Ammon's horn (tissue), 1 donor: ENCODE measurements around the gene SMYD1.

Source experiments
- DNase-seq: peaks from one replicate; pipeline ENCODE4 v3.0.0-alpha.2; 2016; ENCODE audit warnings: low spot score

The SMYD1 gene

DNA sequence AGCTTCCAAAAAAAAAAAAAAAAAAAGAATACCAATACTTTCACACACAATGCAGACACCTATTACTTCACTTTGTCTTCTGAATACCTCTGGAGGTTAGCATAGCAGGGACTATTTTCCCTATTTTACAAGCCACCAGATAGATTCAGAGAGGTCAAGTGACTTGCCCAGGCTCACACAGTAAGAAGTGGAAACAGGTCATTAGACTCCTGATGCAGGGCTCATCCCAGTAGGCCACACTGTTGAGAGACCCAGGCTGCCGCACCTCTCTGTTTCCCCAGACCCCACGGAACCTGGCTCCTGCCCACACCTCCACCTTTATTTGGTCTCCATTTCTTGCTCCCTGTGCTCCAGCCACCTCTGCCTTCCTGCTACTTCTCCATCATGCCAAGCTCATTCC, 19.4 kb downstream of the SMYD1 start:
- DNase-seq = no peak

DNA sequence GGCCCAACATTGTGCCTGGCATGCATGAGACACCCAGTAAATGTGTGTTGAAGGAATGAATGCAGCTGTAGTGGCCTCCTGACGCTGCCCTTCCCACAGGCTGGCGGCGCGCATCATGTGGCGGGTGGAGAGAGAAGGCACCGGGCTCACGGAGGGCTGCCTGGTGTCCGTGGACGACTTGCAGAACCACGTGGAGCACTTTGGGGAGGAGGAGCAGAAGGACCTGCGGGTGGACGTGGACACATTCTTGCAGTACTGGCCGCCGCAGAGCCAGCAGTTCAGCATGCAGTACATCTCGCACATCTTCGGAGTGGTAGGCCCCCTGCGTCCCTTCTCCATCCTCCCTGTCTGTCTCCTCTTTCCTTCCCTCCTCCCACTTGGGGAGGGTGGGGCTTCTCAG, 20.1 kb downstream of the SMYD1 start:
- no peak for DNase-seq

DNA sequence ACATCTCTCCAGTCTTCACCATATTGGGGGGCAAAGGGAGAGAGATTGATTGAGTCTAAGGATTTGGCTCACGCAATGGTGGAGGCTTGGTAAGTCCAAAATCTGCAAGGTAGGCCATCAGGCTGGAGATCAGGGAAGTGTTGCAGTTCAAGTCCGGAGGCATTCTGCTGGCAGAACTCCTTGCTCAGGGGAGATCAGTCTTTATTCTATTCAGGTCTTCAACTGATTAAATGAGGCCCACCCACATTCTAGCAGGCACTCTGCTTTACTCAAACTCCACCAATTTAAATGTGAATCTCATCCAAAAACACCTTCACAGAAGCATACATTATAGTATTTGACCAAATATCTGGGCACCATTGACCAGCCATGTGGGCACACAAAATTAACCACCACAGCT, 21.4 kb downstream of the SMYD1 start:
- DNase-seq = no peak

DNA sequence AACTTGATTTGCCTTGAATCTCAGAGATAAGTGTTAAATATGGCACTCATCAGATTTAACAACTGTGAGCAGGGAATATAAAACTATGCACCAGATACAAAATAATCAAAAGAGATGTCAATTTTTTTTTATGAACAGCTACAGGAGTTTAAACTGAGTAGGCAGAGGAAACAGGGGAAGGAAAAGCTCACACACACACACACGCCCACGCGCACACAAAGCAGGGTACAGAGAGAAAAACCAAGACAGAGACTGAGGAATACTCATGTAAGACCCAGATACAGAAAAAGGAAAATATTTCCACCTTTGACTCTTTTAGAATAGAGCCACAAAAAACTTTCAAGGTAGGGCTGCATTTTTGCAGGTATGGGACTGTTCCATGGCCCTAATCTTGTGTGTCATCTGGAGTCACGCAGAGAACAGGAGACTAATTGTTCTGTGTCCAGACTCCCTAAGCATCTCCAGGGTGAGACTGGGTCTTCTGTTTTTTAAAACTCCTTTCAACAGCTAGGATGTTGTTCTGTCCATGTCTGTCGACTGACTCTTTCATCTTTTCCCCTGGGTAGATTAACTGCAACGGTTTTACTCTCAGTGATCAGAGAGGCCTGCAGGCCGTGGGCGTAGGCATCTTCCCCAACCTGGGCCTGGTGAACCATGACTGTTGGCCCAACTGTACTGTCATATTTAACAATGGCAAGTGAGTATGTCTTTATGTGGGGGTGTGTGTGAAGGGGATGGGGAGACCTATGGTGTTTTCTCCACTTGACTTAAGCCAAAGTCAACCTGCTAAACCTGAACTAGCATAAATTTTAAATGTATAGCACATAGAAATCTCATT, 23.0 kb downstream of the SMYD1 start:
- DNase-seq = peak; percentile 39

DNA sequence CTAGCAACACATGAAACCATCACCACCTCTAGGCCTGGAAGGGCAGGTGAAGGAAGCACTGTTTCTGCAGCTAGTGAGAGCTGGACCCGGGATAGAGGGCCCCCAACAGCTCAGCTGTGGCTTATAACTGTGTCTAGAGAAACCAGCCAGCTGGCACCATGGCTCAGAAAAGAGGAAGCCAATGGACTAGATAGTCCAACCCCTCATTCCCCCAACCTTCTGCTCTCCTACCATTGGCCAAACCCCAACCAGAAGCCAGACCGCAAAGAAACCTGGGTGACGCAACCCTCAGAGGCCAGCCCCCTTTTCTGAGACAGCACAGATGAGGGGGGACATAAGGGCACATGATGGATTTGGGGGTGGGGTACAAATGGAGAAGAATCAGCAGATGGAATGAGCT, 24.3 kb downstream of the SMYD1 start:
- DNase-seq = no peak

DNA sequence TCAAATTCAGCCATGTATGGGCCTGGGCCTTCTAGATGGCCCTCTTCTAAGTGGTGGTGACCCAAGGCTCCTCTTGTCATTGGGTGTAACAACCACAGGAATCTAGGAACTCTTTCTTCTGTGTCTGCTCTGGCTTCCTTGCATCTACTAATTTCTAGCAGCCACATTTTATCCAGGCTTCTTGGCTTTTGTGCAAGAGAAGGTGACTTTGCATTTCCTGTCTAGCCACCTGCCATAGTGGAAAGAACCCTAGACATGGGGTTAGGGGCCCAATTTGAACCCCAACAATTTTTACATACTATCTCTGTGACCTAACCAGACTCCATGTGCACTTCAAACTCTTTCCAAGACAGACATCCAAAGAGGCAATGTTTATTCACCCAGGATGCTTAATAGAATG, 25.1 kb downstream of the SMYD1 start:
- DNase-seq = no peak

DNA sequence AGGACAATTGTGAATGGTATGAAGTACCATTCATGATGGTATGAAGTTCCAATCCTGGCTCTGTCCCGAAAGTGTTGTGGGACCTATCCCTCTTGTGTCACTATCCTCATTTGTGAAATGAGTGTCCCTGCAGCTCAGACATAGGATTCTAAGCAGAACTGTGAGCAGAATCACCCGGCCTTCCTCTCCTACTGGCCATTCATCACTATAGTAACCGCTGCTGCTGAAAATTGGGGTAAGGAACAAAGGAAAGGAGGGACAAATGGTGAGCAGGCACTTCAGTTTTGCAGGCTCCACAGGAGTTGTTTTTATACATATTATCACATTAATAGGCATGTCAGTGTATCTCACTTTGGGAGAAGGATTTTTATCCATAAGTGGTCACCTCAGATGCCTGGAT, 27.4 kb downstream of the SMYD1 start:
- no peak for DNase-seq

DNA sequence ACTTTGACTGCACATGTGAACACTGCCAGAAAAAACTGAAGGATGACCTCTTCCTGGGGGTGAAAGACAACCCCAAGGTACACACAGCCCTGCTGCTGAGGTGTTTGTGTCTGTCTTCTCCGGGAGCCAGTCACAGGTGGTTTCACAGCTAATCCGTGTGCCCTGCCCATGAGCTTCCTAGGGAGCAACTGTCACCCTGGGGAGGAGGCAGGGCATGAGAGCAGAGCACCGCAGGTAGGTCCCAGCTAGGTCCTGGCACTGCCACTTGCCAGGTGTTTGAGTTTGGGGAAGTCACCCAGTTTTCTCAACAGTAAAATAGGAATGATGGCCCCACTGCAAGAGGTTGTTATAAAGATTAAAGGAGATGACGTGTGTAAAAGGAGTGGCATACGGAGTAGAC, 29.1 kb downstream of the SMYD1 start:
- no peak for DNase-seq

DNA sequence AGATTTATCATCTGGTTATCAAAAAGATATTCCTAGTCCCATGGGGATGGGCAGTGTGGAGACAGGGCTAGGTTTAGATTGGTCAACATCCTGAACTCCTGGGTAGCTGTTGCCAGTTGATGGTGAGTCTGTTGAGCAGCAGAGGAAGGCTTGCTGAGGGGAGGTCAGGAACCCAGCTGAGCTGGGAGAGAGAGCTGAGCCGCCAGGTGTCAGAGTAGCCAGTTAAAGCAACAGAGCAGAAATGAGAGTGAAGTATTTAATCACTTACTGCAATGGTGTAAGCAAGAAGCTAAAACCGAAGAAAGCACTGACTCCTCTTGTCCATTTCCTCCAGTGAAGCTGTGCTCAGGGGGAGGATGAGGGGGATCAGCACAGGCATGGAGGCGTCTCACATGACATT, 29.6 kb downstream of the SMYD1 start:
- no peak for DNase-seq

DNA sequence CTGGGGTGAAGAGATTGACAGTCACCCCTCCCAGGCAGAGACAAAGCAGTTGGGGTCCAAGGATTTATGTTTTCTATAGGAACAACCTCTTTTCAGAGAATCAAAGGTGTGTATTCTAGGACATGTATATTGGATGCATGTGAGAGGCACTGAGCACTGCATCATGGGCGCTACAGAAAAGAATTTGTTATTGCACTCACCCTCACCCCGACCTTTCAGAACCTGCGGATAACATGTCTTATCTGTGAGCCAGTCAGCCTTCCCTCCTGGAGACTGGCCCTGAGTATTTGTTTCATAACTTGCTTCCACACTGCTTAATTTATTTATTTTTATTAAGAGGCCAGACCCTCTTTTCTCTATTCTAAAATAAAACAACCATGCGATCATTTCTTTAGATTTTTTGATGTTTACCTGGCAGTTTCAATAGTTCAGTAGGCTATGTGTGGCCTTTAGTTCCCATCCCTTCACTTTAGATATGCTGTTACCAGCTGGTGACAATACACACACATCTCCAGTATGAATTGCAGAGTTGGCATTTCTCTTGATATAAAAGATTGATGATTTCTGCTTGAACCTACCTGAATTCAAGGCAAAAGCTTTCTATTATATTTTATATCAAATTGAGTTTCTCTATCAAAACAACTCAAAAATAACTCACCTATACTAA, 30.4 kb downstream of the SMYD1 start:
- DNase-seq = no peak

DNA sequence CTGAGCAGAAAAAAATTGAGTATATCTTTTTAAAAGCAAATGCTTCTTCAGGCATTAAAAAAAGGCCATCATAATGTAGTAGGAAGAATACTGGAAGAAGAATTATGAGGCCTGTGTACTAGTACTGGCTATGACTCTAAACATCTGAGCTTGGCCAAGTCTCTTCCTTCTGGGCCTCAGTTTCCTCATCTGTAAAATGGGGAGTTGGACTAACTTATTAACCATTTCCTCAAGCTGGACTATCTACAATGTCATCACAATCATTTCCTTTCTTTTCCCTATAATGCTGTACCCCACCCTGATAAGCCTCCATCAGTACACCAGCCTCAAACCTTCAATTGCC, 30.9 kb downstream of the SMYD1 start:
- no peak for DNase-seq

DNA sequence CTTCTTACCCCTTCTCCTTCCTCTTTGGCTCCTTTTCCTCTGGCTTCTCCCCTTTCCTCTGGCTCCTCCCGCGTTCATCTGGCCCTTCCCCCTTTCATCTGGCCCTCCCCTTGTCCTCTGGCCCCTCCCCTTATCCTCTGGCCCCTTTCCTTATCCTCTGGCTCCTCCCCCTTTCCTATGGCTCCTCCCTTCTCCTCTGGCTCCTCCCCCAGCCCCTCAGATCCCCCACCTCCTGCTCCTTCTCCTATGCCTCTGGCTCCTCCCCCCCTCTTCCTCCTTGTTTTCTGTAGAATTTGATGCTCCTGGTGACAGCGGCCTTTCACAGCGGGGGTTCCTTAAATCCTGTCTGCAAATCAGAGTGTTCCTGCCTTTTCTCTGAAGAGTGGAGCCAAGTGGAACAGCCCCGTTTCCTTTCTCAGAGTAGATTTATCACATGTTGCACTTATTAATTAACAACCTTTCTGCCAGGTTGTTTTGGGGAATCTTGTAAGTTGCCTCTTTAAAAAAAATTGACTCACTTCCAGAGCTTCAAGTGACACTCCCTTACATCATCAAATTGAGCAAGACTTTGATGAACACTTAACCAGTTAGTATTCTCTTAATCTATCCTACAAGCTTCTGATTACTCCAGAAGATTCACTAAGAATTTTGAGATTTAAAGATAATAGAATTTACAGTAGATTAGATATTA, 32.3 kb downstream of the SMYD1 start:
- DNase-seq = no peak

DNA sequence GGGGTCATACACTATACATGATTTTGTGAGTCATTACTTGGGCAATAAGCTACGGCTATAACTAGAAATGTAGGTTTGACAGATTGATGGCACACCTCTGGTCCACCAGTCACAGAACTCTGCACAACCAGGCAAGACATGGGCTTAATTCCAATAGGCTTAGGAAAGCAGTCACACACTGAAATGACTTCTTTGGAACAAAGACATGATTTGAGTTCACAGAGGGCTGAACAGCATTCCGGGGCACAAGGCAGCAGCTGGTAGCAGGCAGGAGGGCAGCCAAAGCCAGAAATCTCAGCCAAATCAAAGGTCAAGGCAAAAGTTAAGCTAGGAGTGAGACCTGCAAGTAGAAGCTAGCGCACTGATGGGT, 32.8 kb downstream of the SMYD1 start:
- DNase-seq = peak; percentile 30

DNA sequence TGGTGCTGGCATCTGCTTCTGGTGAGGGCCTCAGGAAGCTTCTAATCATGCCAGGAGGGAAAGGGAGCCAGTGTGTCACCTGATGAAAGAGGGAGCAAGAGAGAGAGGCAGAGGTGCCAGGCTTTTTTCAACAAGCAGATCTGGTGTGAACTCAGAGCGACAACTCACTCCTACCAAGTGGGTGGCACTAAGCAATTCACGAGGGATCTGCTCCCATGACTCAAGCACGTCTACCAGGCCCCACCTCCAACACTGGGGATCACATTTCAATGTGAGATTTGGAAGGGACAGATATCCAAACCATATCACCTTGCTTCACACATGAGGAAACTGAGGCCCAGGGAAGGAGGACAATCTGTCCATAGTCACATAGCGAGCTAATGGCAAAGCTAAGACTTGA, 41.2 kb downstream of the SMYD1 start:
- no peak for DNase-seq

DNA sequence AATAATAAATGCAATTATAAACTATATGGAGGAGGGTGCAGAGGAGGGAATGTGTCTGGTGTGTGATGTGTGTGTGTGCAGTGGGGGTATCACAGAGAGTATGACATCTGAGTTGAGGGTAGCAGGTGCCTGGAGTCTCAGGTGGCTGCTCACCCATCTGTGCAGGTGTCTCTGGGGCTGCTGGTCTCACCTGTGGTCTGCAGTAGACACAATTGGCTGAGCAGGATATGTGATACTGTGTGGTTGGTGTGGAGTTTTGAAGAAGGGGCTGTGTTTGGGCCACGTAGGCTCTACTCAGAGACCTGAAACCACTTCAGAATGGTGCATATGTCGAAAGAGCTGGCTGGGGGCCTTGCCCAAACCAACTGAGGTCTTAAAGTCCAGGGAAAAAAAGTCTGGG, 43.2 kb downstream of the SMYD1 start:
- no peak for DNase-seq

DNA sequence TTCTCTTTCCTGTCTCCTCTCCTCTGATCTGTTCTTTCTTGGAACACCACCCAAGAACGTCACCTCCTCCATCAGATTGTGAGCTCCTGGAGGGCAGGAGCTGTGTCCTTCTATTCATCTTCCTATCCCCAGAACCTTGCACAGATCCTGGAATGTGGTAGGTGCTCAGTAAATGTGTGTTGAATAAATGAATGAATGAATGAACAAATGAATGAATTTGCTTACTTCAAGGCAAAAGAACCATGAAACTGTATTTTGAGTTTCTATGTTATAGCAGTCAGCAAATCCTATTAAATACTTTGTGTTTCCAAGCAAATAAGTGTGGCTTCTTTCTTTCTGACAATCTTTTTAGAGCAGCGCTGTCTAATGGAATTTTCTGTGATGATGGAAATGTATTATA, 45.4 kb downstream of the SMYD1 start:
- no peak for DNase-seq

DNA sequence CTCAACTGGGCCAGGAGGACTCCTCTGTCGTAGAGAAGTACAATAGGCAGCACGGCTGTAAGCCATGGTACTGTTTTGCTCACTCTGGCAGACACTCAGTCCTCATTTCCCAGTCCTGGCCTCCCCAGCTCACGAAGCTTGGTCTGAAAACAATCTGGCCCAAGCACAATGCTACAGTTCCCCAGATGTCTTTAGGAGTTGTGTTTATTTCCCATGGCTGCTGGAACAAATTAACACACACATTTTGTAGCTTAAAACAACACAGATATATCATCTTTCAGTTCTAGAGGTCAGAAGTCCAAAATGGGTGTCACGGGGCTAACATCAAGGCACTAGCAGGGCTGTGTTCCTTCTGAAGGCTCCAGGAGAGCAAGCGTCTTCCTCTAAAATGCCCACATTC, 47.3 kb downstream of the SMYD1 start:
- DNase-seq = no peak

DNA sequence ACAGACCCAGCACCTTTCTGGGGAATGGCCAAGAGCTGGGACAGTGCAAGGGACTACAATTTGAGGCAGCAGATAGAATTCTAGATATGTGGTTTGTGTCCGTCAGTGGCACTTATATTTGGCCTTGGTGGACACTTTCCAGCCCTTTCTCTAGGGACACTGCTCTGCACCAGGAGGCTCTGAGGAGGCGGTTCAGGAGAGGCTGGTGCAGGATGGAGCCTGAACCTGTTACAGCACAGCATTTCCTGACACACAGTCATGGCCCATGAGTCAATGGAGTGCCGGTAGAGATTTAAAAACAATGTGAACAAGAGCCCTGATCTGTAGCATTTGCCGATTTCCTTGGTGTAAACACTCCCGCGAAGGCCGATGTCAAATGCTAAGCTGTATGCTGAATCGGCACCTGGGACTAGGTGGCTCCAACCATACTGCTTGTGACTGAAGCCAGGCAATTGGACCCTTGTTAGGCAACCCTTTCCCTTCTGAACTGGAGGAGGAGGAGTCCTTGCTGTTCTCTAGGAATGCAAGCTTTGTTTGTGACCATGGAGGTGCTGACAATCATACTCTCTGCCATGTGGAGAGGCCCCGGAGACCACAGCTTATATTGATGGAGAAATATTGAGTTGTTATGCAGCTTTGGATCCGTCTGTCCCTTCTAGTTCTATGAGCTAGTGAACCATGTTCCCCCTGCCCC, 48.3 kb downstream of the SMYD1 start:
- no peak for DNase-seq

DNA sequence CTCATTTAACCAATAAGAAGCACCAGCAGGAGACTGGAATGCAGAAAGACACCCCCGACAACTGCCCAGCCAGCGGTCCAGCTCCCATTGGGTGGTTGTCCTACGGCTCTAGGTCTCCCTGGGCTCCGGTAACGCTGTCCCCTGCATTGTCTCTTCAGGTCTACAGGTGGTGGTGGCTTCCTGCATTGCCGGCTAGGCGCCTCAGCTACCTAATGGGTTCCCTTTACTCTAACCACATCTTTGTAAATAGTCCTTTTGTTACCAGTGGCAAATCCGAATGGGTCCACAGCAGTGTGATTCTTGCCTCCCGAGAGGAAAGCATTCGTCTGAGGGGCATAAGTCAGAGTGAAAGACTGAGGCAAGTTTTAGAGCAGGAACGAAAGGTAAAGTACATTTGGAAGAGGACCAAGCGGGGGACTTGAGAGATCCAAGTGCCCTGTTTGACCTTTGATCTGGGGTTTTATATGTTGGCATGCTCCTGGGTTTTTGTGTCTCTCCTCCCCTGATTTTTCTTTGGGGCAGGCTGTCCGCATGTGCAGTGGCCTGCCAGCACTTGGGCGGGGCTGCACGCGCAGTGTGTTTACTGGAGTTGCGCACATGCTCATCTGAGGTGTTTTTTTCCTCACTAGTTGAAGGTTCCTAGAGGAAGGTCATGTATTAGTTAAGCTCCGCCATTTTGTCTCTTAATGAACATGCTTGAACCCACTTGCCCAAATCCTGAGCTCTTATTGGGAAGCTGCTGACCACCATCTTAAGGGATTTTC, 49.2 kb downstream of the SMYD1 start:
- DNase-seq = no peak

DNA sequence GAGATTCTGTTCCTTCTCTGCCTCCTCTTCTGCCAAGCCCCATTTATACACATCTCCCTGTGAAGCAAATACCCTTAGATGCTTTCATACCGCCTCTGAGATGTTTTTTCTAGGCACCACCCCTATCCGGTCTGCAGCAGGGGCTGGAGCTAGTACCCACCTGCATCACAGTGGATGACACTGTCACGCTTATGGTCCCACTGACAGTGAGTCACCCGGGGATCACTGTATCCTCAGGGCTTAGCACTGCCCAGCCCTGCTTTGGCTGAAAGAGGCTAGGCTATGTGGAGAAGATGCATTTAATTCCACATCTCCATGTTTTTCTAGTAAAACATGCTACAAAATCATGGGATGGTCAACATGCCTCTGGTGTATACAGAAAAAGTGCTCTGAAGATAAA, 50.3 kb downstream of the SMYD1 start:
- DNase-seq = no peak

DNA sequence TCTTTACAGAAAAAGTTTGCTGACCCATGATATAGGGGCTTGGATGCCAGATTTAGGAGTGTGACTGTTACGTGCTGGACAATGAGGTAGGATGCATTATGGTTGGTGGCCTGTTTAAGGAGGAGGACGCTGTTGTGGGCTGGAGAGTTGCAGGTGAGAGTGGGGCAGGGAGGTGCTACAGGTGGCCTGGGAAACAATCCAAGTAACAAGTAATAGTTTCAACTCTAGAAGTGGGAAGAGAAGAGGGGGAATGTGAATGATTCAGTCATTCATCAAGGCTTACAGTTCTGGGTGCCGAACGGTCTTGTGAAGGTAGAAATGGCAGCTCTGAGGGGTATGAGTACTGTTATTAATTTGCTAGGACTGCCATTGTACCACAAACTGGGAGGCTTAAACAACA, 54.1 kb downstream of the SMYD1 start:
- DNase-seq = no peak
